Limb (tissue), 2 donors: ENCODE measurements around the gene SPRY4.

ENCODE experiments used
- DNase-seq, 2 donors: peaks; one replicate each; pipeline ENCODE4 v3.0.0-alpha.2; 2016; ENCODE audit errors: extremely low spot score in 2 of 2

The SPRY4 gene

DNA sequence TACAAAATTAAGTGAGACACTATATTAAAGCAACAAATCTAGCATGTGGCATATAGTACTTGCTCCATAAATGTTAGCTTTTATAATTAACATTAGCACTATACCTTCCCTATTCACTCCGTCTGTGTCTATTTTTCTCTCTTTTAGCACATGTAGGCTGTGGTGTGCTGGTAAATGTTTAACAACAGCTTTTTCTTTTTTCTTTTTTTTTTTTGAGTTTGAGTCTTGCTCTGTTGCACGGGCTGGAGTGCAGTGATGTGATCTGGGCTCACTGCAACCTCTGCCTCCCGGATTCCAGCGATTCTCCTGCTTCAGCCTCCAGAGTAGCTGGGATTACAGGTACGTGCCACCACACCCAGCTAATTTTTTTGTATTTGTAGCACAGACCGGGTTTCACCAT is 62.1 kb downstream of the SPRY4 start:
- no peak for DNase-seq
